ENCODE data around the gene COL6A2.
A peak's percentile ranks its signal among the peaks of the same experiment; 100 is the strongest.
"Not testable (repeated sequence)": the region's sequence is repeated elsewhere in the genome, so short reads cannot be mapped to it uniquely, and the experiment has no call there.

COL6A2 gene

GRCh38 chr21:46097336-46098293 lies at the start of gene COL6A2:
COL6A2 (plus strand) TSS chr21:46098112.
- DNase-seq (ENCODE audit: low read depth in 2 of 2, low spot score in 1 of 2) = peak in 1 of 2 donors; percentile 28

GRCh38 chr21:46048926-46049889 lies 48.7 kb upstream of the COL6A2 start:
- DNase-seq (ENCODE audit: low read depth in 2 of 2, low spot score in 1 of 2) = no peak

- DNase-seq (ENCODE audit: low read depth in 2 of 2, low spot score in 1 of 2) = no peak
Measured at GRCh38 chr21:46049890-46050667, 47.8 kb upstream of the COL6A2 start.

- no peak for DNase-seq (ENCODE audit: low read depth in 2 of 2, low spot score in 1 of 2)
Measured at GRCh38 chr21:46050668-46051378, 47.1 kb upstream of the COL6A2 start.

GRCh38 chr21:46051379-46051770 lies 46.5 kb upstream of the COL6A2 start:
- no peak for DNase-seq (ENCODE audit: low read depth in 2 of 2, low spot score in 1 of 2)

GRCh38 chr21:46051821-46052675 lies 45.9 kb upstream of the COL6A2 start:
- DNase-seq (ENCODE audit: low read depth in 2 of 2, low spot score in 1 of 2) = no peak

- DNase-seq (ENCODE audit: low read depth in 2 of 2, low spot score in 1 of 2) = no peak
Measured at GRCh38 chr21:46052703-46053651, 44.9 kb upstream of the COL6A2 start.

- no peak for DNase-seq (ENCODE audit: low read depth in 2 of 2, low spot score in 1 of 2)
Measured at GRCh38 chr21:46054031-46054430, 43.9 kb upstream of the COL6A2 start.

- DNase-seq (ENCODE audit: low read depth in 2 of 2, low spot score in 1 of 2) = no peak
Measured at GRCh38 chr21:46054451-46054881, 43.4 kb upstream of the COL6A2 start.

GRCh38 chr21:46055863-46056281 lies 42.0 kb upstream of the COL6A2 start:
- no peak for DNase-seq (ENCODE audit: low read depth in 2 of 2, low spot score in 1 of 2)

GRCh38 chr21:46056450-46056903 lies 41.4 kb upstream of the COL6A2 start:
- DNase-seq (ENCODE audit: low read depth in 2 of 2, low spot score in 1 of 2) = no peak

GRCh38 chr21:46057111-46057709 lies 40.7 kb upstream of the COL6A2 start:
- no peak for DNase-seq (ENCODE audit: low read depth in 2 of 2, low spot score in 1 of 2)

GRCh38 chr21:46057710-46058241 lies 40.1 kb upstream of the COL6A2 start:
- DNase-seq (ENCODE audit: low read depth in 2 of 2, low spot score in 1 of 2) = no peak

- DNase-seq (ENCODE audit: low read depth in 2 of 2, low spot score in 1 of 2) = no peak
Measured at GRCh38 chr21:46058431-46059145, 39.3 kb upstream of the COL6A2 start.

GRCh38 chr21:46059195-46059594 lies 38.7 kb upstream of the COL6A2 start:
- DNase-seq (ENCODE audit: low read depth in 2 of 2, low spot score in 1 of 2) = no peak

GRCh38 chr21:46059711-46060455 lies 38.0 kb upstream of the COL6A2 start:
- not testable (repeated sequence) for DNase-seq (ENCODE audit: low read depth in 2 of 2, low spot score in 1 of 2)

Data from stimulated activated CD8-positive, alpha-beta memory T cell treated with anti-CD3 and anti-CD28 coated beads, Interleukin-4, amount 100 ng/mL, for 1 hour (primary cell).